BJ (cell line): ENCODE results near the gene PRDM16. TPM values are rescaled to one million over a fixed set of nuclear protein-coding genes. Genes with fewer than 3 reads are reported as not detected.

Experiments used
- CTCF ChIA-PET: fragments of 350-600 bp; formaldehyde crosslinking; extraction: SDS; loops from one replicate; lab custom pipeline; 2021; ENCODE audit warnings: antibody characterized with exemption, inconsistent platforms; lab: Yijun Ruan, JAX
- POLR2A ChIA-PET: fragments of 300-600 bp; sonication (Branson Sonifier 250); formaldehyde crosslinking; extraction: SDS; loops from one replicate; lab custom pipeline; 2021; ENCODE audit warnings: antibody characterized with exemption; lab: Charles Lee
- DNase-seq: peaks from one replicate; pipeline ENCODE4 v3.0.0-alpha.2; 2011; ENCODE audit warnings: low read depth
- H3K27me3 ChIP-seq: 2 replicates; pipeline ENCODE4 v1.6.0; 2011; ENCODE audit warnings: low read length; ENCODE audit not compliant: control insufficient read depth, insufficient read depth
- H3K36me3 ChIP-seq: 2 replicates; pipeline ENCODE4 v1.5.1; 2011; ENCODE audit warnings: low read length; ENCODE audit not compliant: control insufficient read depth, insufficient read depth
- H3K4me3 ChIP-seq: 2 replicates; pipeline ENCODE4 v1.5.1; 2011; ENCODE audit warnings: low read depth, mild to moderate bottlenecking, control low read depth, low read length
- CTCF ChIP-seq: IDR thresholded peaks from 2 replicates; pipeline ENCODE4 v1.5.1; 2011; ENCODE audit warnings: low read depth, mild to moderate bottlenecking, control low read depth, inconsistent platforms, low read length, moderate library complexity; ENCODE audit not compliant: insufficient read depth
- polyA plus RNA-seq: library from polyadenylated mRNA; depleted of rRNA; stranded (reverse); fragments of >200 nt; gene quantifications from 2 replicates; pipeline ENCODE4 v1.2.3, GENCODE V29; 2011

The PRDM16 gene
- polyA plus RNA-seq, 1 experiment: 0.02 TPM

- no peak for TF ChIP-seq CTCF
- H3K4me3 ChIP-seq: no peak overlapping the region
- no peaks in the 10 kb centered on the region for H3K27me3 ChIP-seq
- CTCF ChIA-PET: interaction anchor here (1.1 kb wide), 1 partner anchor 14 kb away, joined by 4 read pairs; no protein-coding TSS in a partner anchor
- POLR2A ChIA-PET: no interaction called here
- DNase-seq: no peak
- no peaks in the 10 kb centered on the region for H3K36me3 ChIP-seq
Measured at GRCh38 chr1:3206696-3207095, 137.7 kb downstream of the PRDM16 start.

- Histone ChIP-seq H3K4me3 (no peak overlapping the region), H3K27me3 (no peaks in the 10 kb centered on the region), H3K36me3 (no peaks in the 10 kb centered on the region)
- ChIA-PET CTCF (interaction anchor here (0.6 to 1.1 kb wide), 2 partner anchors 13 to 172 kb away, joined by 3 to 4 read pairs; no protein-coding TSS in a partner anchor), POLR2A (no interaction called here)
- no peak for DNase-seq
- TF ChIP-seq CTCF: no peak
Measured at GRCh38 chr1:3207217-3207848, 138.3 kb downstream of the PRDM16 start.

- ChIA-PET CTCF (no interaction called here), POLR2A (no interaction called here)
- no peak for DNase-seq
- no peak overlapping the region for H3K4me3 ChIP-seq
- H3K27me3 ChIP-seq: no peaks in the 10 kb centered on the region
- H3K36me3 ChIP-seq: no peaks in the 10 kb centered on the region
- no peak for TF ChIP-seq CTCF
Measured at GRCh38 chr1:3208819-3209200, 139.8 kb downstream of the PRDM16 start.

GRCh38 chr1:3209201-3209600 is 140.2 kb downstream of the PRDM16 start:
- POLR2A ChIA-PET: no interaction called here
- no peak for TF ChIP-seq CTCF
- DNase-seq: no peak
- Histone ChIP-seq H3K36me3 (no peaks in the 10 kb centered on the region), H3K4me3 (no peak overlapping the region), H3K27me3 (no peaks in the 10 kb centered on the region)
- CTCF ChIA-PET: no interaction called here

- no peaks in the 10 kb centered on the region for H3K27me3 ChIP-seq
- no peak for DNase-seq
- ChIA-PET POLR2A (no interaction called here), CTCF (no interaction called here)
- TF ChIP-seq CTCF: no peak
- H3K36me3 ChIP-seq: no peaks in the 10 kb centered on the region
- H3K4me3 ChIP-seq: no peak overlapping the region
Measured at GRCh38 chr1:3211582-3212375, 142.8 kb downstream of the PRDM16 start.
